Measurements from ENCODE around the gene FAM107B.

FAM107B gene

DNA sequence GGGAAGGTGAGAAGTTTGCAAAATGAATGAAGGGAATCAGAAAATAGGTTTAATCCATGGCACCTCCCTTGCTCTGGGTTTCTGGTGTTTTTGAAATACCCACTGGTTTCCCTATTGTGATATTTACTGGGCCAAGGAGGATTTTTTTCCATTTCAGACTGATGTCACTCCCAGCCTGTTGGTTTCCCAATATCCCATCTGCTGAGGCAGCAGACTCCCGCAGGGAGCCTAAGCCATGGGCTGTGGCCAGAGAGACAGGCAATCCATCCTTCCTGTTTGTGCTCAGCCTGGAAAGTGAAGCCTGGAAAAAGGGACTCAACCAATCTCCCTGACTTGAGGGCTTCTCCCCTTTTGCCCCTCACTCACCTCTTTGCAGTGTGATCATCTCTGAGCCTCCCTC, 22.8 kb downstream of the FAM107B start:
- TF ChIP-seq, protein P1, sequence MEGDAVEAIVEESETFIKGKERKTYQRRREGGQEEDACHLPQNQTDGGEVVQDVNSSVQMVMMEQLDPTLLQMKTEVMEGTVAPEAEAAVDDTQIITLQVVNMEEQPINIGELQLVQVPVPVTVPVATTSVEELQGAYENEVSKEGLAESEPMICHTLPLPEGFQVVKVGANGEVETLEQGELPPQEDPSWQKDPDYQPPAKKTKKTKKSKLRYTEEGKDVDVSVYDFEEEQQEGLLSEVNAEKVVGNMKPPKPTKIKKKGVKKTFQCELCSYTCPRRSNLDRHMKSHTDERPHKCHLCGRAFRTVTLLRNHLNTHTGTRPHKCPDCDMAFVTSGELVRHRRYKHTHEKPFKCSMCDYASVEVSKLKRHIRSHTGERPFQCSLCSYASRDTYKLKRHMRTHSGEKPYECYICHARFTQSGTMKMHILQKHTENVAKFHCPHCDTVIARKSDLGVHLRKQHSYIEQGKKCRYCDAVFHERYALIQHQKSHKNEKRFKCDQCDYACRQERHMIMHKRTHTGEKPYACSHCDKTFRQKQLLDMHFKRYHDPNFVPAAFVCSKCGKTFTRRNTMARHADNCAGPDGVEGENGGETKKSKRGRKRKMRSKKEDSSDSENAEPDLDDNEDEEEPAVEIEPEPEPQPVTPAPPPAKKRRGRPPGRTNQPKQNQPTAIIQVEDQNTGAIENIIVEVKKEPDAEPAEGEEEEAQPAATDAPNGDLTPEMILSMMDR (IDR thresholded peaks at IDR 0.05; ENCODE audit: control insufficient read depth, extremely low read depth, insufficient read depth), result no peak
- DNase-seq (ENCODE audit: low read depth), result no peak
- no peak overlapping the region for H3K4me3 ChIP-seq (ENCODE audit: low read depth, low read length)

DNA sequence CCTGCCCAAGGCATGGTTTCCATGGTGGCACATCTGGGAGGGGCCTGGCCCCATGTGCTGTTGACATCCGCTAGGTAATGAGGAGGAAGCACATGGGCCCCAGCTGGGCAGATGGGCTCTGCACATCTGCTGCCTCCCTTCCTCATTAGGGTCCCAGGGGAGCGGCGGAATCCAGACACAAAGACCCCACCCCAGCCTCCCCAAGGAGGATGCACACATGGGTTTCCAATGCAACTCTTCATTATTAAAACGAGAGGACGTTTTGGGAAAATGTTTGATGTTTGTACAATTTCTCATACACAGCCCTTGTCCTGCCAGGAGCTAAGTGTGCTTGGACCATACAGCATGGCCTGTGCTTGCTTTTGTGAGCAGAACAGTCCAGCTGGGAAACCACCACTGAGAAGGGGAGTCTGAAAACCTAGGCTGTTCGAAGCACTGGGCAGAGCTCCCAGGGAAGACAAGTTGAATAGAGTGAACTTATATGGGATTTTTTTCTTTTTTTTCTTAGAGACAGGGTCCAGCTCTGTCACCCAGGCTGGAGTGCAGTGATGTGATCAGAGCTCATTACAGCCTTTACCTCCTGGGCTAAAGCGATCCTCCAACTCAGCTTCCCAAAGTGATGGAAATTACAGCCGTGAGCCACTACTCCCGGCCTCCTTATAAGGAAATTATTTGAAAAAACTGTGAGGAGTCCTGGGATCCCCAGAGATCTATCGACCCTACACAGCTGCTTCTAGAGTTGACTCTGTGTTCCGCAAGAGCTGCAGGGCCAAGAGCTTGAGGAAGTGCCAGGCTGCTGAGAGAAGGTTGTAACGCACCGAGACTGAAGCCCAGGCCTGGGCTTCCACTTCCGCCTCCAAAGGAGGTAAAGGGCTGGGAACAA, 23.4 kb downstream of the FAM107B start:
- no peak overlapping the region for H3K4me3 ChIP-seq (ENCODE audit: low read depth, low read length)
- TF ChIP-seq, protein P1 (IDR thresholded peaks at IDR 0.05; ENCODE audit: control insufficient read depth, extremely low read depth, insufficient read depth), result no peak
- DNase-seq (ENCODE audit: low read depth), result no peak

DNA sequence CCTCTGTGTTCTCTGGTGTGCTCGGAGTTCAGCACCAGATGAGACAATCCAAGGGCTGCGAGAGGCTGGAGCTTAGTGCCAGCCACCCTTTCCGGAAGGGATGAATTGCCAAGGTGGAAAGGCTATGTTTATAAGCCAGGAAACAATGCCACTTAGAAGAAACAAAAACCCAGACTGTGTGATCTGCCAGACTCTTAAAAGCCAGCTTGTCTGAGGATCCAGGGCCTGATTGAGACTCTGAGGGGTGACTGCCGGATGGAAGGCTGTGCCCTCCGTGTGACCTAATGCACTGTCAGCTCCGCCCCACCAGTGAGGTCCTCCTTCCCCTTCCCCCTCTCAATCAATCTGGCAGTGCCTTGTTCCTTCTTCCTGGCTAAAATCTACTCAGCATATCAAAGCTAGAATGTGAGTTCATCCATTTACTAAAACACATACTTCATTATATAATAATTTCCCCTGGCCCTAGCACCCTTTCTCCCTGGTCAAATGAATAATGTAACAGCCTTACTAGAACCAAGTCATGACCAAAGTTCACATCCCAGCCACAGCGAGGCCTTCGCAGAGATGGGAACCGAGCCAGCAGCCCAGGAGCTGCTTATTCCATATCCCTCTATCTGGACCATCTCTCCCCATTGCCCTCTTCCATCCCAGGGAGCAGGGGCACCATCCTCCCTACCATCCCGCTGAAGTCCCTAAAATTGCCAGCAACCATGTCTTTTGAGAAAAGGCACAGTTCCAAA, 25.5 kb downstream of the FAM107B start:
- TF ChIP-seq, protein P1 (IDR thresholded peaks at IDR 0.05; ENCODE audit: control insufficient read depth, extremely low read depth, insufficient read depth), result no peak
- no peak for DNase-seq (ENCODE audit: low read depth)
- H3K4me3 ChIP-seq (ENCODE audit: low read depth, low read length), result no peak overlapping the region

DNA sequence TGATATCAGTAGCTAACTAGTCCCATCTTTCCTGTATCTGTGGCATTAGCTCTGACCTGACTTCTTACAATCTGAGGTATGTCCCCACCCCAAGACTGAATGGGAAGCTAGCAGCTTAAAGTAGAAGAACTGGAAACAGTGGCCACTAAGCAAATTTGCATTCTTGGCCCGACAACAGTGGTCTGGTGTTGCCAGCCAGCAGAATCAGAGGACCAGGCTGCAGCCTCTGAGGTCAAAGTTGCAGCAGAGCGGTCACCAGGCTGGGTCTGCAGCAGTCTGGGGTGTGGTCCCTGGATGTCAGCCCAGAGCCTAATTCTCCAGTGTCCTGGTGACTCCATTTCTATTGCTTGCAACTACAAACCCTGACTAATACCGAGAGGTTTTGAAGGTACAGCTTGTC, 26.3 kb downstream of the FAM107B start:
- DNase-seq (ENCODE audit: low read depth), result no peak

DNA sequence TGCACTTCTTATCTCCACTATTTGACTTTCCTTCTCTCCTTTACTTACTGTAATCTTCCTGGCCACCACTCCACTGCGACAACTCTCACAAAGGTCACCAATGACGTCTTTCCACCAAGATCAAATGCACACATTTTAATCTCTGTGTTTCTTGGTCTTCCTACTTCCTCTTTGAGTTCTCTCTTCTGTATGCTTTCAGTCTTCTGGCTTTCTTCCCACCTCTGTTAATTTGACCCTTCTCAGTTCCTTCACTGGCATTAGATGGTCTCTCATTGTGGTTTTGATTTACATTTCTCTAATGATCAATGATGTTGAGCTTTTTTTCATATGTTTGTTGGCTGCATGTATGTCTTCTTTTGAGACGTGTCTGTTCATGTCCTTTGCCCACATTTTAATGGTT, 31.9 kb downstream of the FAM107B start:
- DNase-seq (ENCODE audit: low read depth), result no peak
- TF ChIP-seq, protein P1 (IDR thresholded peaks at IDR 0.05; ENCODE audit: control insufficient read depth, extremely low read depth, insufficient read depth), result no peak
- H3K4me3 ChIP-seq (ENCODE audit: low read depth, low read length), result no peak overlapping the region

More for the DNA sequence above, 26.3 kb downstream of the FAM107B start:
- TF ChIP-seq, protein P1 (IDR thresholded peaks at IDR 0.05; ENCODE audit: control insufficient read depth, extremely low read depth, insufficient read depth), result no peak
- H3K4me3 ChIP-seq (ENCODE audit: low read depth, low read length), result no peak overlapping the region

DNA sequence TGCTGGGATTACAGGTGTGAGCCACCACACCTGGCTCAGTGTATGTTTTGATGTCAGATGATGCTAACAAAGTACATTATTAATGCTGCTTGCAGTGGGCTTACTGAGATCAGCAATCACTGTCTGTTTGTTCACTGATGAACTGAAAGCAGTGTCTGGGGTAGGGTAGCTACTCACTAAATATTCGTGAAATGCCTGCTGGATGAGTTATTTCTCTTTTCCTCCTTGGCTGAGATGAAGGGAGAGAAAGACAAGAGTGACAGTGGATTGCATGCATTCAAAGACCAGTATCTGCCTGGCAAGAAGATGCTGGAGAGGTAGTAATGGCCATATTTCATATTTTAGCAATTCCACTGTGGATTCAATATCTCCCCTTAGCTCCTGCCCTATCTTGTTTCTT, 32.3 kb downstream of the FAM107B start:
- no peak overlapping the region for H3K4me3 ChIP-seq (ENCODE audit: low read depth, low read length)
- TF ChIP-seq, protein P1 (IDR thresholded peaks at IDR 0.05; ENCODE audit: control insufficient read depth, extremely low read depth, insufficient read depth), result no peak
- no peak for DNase-seq (ENCODE audit: low read depth)

All from LNCaP clone FGC (cell line).